ENCODE results near the gene ZNF775. TPM values are rescaled to one million over a fixed set of nuclear protein-coding genes. Genes with fewer than 3 reads are reported as not detected.

The ZNF775 gene
- total and polyA plus RNA-seq, 3 experiments from 2014 or later, result 6.0 to 8.7 (median 6.0) TPM

GRCh38 chr7:150402671-150403321 is 23.7 kb downstream of the ZNF775 start:
- Mint-ChIP-seq H3K4me3 (peak overlapping the region in 6 of 7 donors; percentile 23 to 91 (median 60)), H3K4me1 (peaks cover 27 to 38% (median 35%) of the 10 kb centered on the region in 3 donors), H3K36me3 (peaks cover 0 to 23% (median 2%) of the 10 kb centered on the region in 3 donors), H3K27me3 (no peaks in the 10 kb centered on the region), H3K9me3 (no peaks in the 10 kb centered on the region), H3K27ac (peak overlapping the region in 7 of 8 donors; percentile 14 to 96 (median 73))
- CTCF ChIA-PET, result interaction anchor here (1.0 to 1.6 kb wide), 3 partner anchors 18 to 23 kb away, joined by 3 to 4 read pairs (median 3); no protein-coding TSS in a partner anchor
- POLR2A ChIA-PET, result interaction anchor here (0.6 kb wide), 1 partner anchor 11 kb away, joined by 4 read pairs; no protein-coding TSS in a partner anchor
- peaks cover 32% of the 10 kb centered on the region for H3K4me1 ChIP-seq (ENCODE audit: insufficient read depth, low read length)
- H3K27ac ChIP-seq (ENCODE audit: low read depth, low read length), result no peak overlapping the region
- no peak overlapping the region for H3K4me3 ChIP-seq (ENCODE audit: low read length)
- DNase-seq, result no peak
- H3K36me3 ChIP-seq (ENCODE audit: insufficient read depth, low read length), result no peaks in the 10 kb centered on the region
- H3K27me3 ChIP-seq (ENCODE audit: insufficient read depth, low read length, poor library complexity, severe bottlenecking), result no peaks in the 10 kb centered on the region
- H3K9me3 ChIP-seq (ENCODE audit: low read length), result no peaks in the 10 kb centered on the region

GRCh38 chr7:150403376-150404171 is 24.4 kb downstream of the ZNF775 start:
- Histone ChIP-seq H3K36me3 (ENCODE audit: insufficient read depth, low read length) (no peaks in the 10 kb centered on the region), H3K9me3 (ENCODE audit: low read length) (no peaks in the 10 kb centered on the region), H3K27ac (ENCODE audit: low read depth, low read length) (peak overlapping the region; percentile 93), H3K4me3 (ENCODE audit: low read length) (no peak overlapping the region), H3K27me3 (ENCODE audit: insufficient read depth, low read length, poor library complexity, severe bottlenecking) (no peaks in the 10 kb centered on the region), H3K4me1 (ENCODE audit: insufficient read depth, low read length) (peaks cover 32% of the 10 kb centered on the region)
- Mint-ChIP-seq H3K27ac (peak overlapping the region; percentile 84 to 98 (median 95)), H3K36me3 (peaks cover 0 to 24% (median 2%) of the 10 kb centered on the region in 3 donors), H3K27me3 (no peaks in the 10 kb centered on the region), H3K4me3 (peak overlapping the region in 6 of 7 donors; percentile 83 to 99 (median 91)), H3K9me3 (no peaks in the 10 kb centered on the region), H3K4me1 (peaks cover 27 to 40% (median 38%) of the 10 kb centered on the region in 3 donors)
- ChIA-PET POLR2A (interaction anchor here (0.8 to 0.9 kb wide), 2 partner anchors 35 to 81 kb away, joined by 3 read pairs; partner anchors contain the start of genes ACTR3C, LRRC61 and REPIN1), CTCF (interaction anchor here (0.9 to 1.6 kb wide), 9 partner anchors 18 to 375 kb away, joined by 3 to 7 read pairs (median 3); partner anchors contain the start of gene REPIN1)
- no peak for DNase-seq

GRCh38 chr7:150404172-150404804 is 25.2 kb downstream of the ZNF775 start:
- POLR2A ChIA-PET, result interaction anchor here (0.8 to 2.0 kb wide), 3 partner anchors 26 to 81 kb away, joined by 3 to 9 read pairs (median 3); partner anchors contain the start of genes ACTR3C, LRRC61 and REPIN1
- H3K36me3 Mint-ChIP-seq, result peaks cover 0 to 23% (median 2%) of the 10 kb centered on the region in 3 donors
- Histone ChIP-seq H3K4me3 (ENCODE audit: low read length) (peak overlapping the region; percentile 86), H3K9me3 (ENCODE audit: low read length) (no peaks in the 10 kb centered on the region), H3K4me1 (ENCODE audit: insufficient read depth, low read length) (peaks cover 32% of the 10 kb centered on the region), H3K27ac (ENCODE audit: low read depth, low read length) (peak overlapping the region; percentile 93), H3K27me3 (ENCODE audit: insufficient read depth, low read length, poor library complexity, severe bottlenecking) (no peaks in the 10 kb centered on the region), H3K36me3 (ENCODE audit: insufficient read depth, low read length) (no peaks in the 10 kb centered on the region)
- H3K27me3 Mint-ChIP-seq, result no peaks in the 10 kb centered on the region
- H3K9me3 Mint-ChIP-seq, result no peaks in the 10 kb centered on the region
- peak in 1 of 5 donors; percentile 18 for DNase-seq
- CTCF ChIA-PET, result interaction anchor here (0.7 to 1.8 kb wide), 9 partner anchors 17 to 374 kb away, joined by 3 to 7 read pairs (median 3); partner anchors contain the start of gene REPIN1
- H3K4me1 Mint-ChIP-seq, result peaks cover 30 to 44% (median 42%) of the 10 kb centered on the region in 3 donors
- H3K27ac Mint-ChIP-seq, result peak overlapping the region; percentile 84 to 98 (median 95)
- peak overlapping the region; percentile 83 to 99 (median 91) for H3K4me3 Mint-ChIP-seq

- Mint-ChIP-seq H3K36me3 (peaks cover 0 to 31% (median 2%) of the 10 kb centered on the region in 3 donors), H3K27ac (peak overlapping the region; percentile 89 to 100 (median 98)), H3K27me3 (no peaks in the 10 kb centered on the region), H3K4me1 (peaks cover 30 to 44% (median 42%) of the 10 kb centered on the region in 3 donors), H3K9me3 (no peaks in the 10 kb centered on the region), H3K4me3 (peak overlapping the region; percentile 83 to 99 (median 97))
- H3K9me3 ChIP-seq (ENCODE audit: low read length), result no peaks in the 10 kb centered on the region
- H3K36me3 ChIP-seq (ENCODE audit: insufficient read depth, low read length), result no peaks in the 10 kb centered on the region
- peak overlapping the region; percentile 93 for H3K27ac ChIP-seq (ENCODE audit: low read depth, low read length)
- H3K27me3 ChIP-seq (ENCODE audit: insufficient read depth, low read length, poor library complexity, severe bottlenecking), result no peaks in the 10 kb centered on the region
- CTCF ChIA-PET, result interaction anchor here (0.5 to 2.3 kb wide), 19 partner anchors 8 to 373 kb away, joined by 3 to 15 read pairs (median 4); partner anchors contain the start of gene REPIN1
- H3K4me3 ChIP-seq (ENCODE audit: low read length), result peak overlapping the region; percentile 86
- DNase-seq, result peak; percentile 63 to 84 (median 75)
- POLR2A ChIA-PET, result interaction anchor here (0.8 to 2.4 kb wide), 8 partner anchors 12 to 350 kb away, joined by 3 to 24 read pairs (median 5); partner anchors contain the start of genes ACTR3C, LRRC61 and REPIN1
- H3K4me1 ChIP-seq (ENCODE audit: insufficient read depth, low read length), result peaks cover 32% of the 10 kb centered on the region
These were observed 25.9 kb downstream of the ZNF775 start for GRCh38 chr7:150404805-150405583.

DNA sequence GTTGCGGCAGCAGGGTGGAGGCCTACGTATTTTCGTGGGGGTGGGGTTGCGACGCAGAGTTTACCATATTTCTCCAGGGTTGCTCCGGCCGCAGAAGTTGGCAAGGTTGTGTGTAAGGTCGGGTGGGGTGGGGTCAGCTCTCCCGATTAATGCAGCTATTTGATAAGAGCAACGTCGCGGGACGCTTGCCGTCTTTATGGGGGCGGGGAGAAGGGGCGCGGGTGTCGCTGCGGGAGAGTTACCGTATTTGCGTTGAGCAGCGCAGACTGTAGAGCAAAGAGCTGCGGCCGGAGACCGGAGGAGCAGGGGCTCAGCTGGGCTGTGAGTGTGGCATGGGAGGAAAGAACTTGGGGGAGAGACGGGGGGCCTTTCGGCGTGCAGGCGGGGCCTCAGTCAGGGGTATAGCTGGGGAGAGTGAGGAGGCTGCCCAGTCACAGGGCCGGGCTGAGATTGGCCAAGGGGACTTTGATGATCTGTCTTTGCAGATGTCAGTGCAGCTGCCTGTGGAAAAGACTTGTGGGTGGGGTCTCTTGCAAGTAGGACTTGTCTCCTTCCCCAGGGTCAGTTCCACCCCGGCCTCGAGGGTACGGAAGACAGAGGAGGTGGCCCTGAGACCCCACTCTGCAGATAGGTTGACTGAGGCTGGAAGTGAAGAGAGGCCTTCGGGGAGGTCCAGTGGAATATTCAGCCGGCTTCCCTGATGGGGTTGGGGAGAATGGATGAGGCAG is 26.6 kb downstream of the ZNF775 start:
- peak overlapping the region; percentile 86 for H3K4me3 ChIP-seq (ENCODE audit: low read length)
- Mint-ChIP-seq H3K4me1 (peaks cover 30 to 44% (median 42%) of the 10 kb centered on the region in 3 donors), H3K27me3 (no peaks in the 10 kb centered on the region), H3K4me3 (peak overlapping the region; percentile 83 to 99 (median 97)), H3K9me3 (no peaks in the 10 kb centered on the region), H3K36me3 (peaks cover 0 to 38% (median 2%) of the 10 kb centered on the region in 3 donors), H3K27ac (peak overlapping the region; percentile 89 to 100 (median 98))
- ChIA-PET POLR2A (interaction anchor here (0.6 to 2.4 kb wide), 7 partner anchors 11 to 366 kb away, joined by 4 to 24 read pairs (median 6); partner anchors contain the start of gene REPIN1), CTCF (interaction anchor here (0.5 to 2.3 kb wide), 17 partner anchors 9 to 59 kb away, joined by 3 to 15 read pairs (median 4); no protein-coding TSS in a partner anchor)
- DNase-seq, result peak in 3 of 5 donors; percentile 35 to 71 (median 53)
- no peaks in the 10 kb centered on the region for H3K9me3 ChIP-seq (ENCODE audit: low read length)
- peak overlapping the region; percentile 93 for H3K27ac ChIP-seq (ENCODE audit: low read depth, low read length)
- H3K4me1 ChIP-seq (ENCODE audit: insufficient read depth, low read length), result peaks cover 32% of the 10 kb centered on the region
- H3K27me3 ChIP-seq (ENCODE audit: insufficient read depth, low read length, poor library complexity, severe bottlenecking), result no peaks in the 10 kb centered on the region
- no peaks in the 10 kb centered on the region for H3K36me3 ChIP-seq (ENCODE audit: insufficient read depth, low read length)

GRCh38 chr7:150406312-150406566 is 27.1 kb downstream of the ZNF775 start:
- Mint-ChIP-seq H3K4me1 (peaks cover 30 to 44% (median 42%) of the 10 kb centered on the region in 3 donors), H3K36me3 (peaks cover 0 to 43% (median 2%) of the 10 kb centered on the region in 3 donors), H3K27me3 (no peaks in the 10 kb centered on the region), H3K27ac (peak overlapping the region; percentile 89 to 100 (median 98)), H3K4me3 (peak overlapping the region; percentile 83 to 99 (median 97)), H3K9me3 (no peaks in the 10 kb centered on the region)
- no peaks in the 10 kb centered on the region for H3K9me3 ChIP-seq (ENCODE audit: low read length)
- H3K27me3 ChIP-seq (ENCODE audit: insufficient read depth, low read length, poor library complexity, severe bottlenecking), result no peaks in the 10 kb centered on the region
- H3K27ac ChIP-seq (ENCODE audit: low read depth, low read length), result peak overlapping the region; percentile 93
- DNase-seq, result peak in 1 of 5 donors; percentile 26
- ChIA-PET POLR2A (interaction anchor here (1.2 to 2.4 kb wide), 5 partner anchors 11 to 349 kb away, joined by 4 to 24 read pairs (median 6); partner anchors contain the start of gene REPIN1), CTCF (interaction anchor here (0.9 to 2.3 kb wide), 18 partner anchors 9 to 156 kb away, joined by 3 to 15 read pairs (median 4); no protein-coding TSS in a partner anchor)
- peaks cover 32% of the 10 kb centered on the region for H3K4me1 ChIP-seq (ENCODE audit: insufficient read depth, low read length)
- H3K36me3 ChIP-seq (ENCODE audit: insufficient read depth, low read length), result no peaks in the 10 kb centered on the region
- peak overlapping the region; percentile 86 for H3K4me3 ChIP-seq (ENCODE audit: low read length)

All from CD8-positive, alpha-beta memory T cell (primary cell).